ENCODE measurements around the gene STAG1.
"Not testable (repeated sequence)": the region's sequence is repeated elsewhere in the genome, so short reads cannot be mapped to it uniquely, and the experiment has no call there.

Gene STAG1

GRCh38 chr3:136343446-136343845, 408.7 kb downstream of the STAG1 start:
- in situ Hi-C loops (cut with MboI; ENCODE audit: low sequenced_read_pairs) = no loop called here

- in situ Hi-C loops (cut with MboI; ENCODE audit: low sequenced_read_pairs) = no loop called here
Observed at GRCh38 chr3:136336329-136337100, 415.7 kb downstream of the STAG1 start.

- in situ Hi-C loops (cut with MboI; ENCODE audit: low sequenced_read_pairs) = not testable (repeated sequence)
Observed at GRCh38 chr3:136334726-136335125, 417.5 kb downstream of the STAG1 start.

- in situ Hi-C loops (cut with MboI; ENCODE audit: low sequenced_read_pairs) = no loop called here
Observed at GRCh38 chr3:136334209-136334608, 418.0 kb downstream of the STAG1 start.

- in situ Hi-C loops (cut with MboI; ENCODE audit: low sequenced_read_pairs) = no loop called here
Observed at GRCh38 chr3:136332776-136333175, 419.4 kb downstream of the STAG1 start.

GRCh38 chr3:136332302-136332701, 419.9 kb downstream of the STAG1 start:
- in situ Hi-C loops (cut with MboI; ENCODE audit: low sequenced_read_pairs) = no loop called here

GRCh38 chr3:136330900-136331299, 421.3 kb downstream of the STAG1 start:
- in situ Hi-C loops (cut with MboI; ENCODE audit: low sequenced_read_pairs) = no loop called here

GRCh38 chr3:136329593-136329992, 422.6 kb downstream of the STAG1 start:
- in situ Hi-C loops (cut with MboI; ENCODE audit: low sequenced_read_pairs) = no loop called here

GRCh38 chr3:136327671-136328070, 424.5 kb downstream of the STAG1 start:
- in situ Hi-C loops (cut with MboI; ENCODE audit: low sequenced_read_pairs) = no loop called here

- in situ Hi-C loops (cut with MboI; ENCODE audit: low sequenced_read_pairs) = no loop called here
Observed at GRCh38 chr3:136326316-136326715, 425.9 kb downstream of the STAG1 start.

GRCh38 chr3:136311968-136312367, 440.2 kb downstream of the STAG1 start:
- in situ Hi-C loops (cut with MboI; ENCODE audit: low sequenced_read_pairs) = no loop called here

- in situ Hi-C loops (cut with MboI; ENCODE audit: low sequenced_read_pairs) = no loop called here
Observed at GRCh38 chr3:136311261-136311660, 440.9 kb downstream of the STAG1 start.

GRCh38 chr3:136305879-136306278, 446.3 kb downstream of the STAG1 start:
- in situ Hi-C loops (cut with MboI; ENCODE audit: low sequenced_read_pairs) = no loop called here

GRCh38 chr3:136300444-136300843, 451.7 kb downstream of the STAG1 start:
- in situ Hi-C loops (cut with MboI; ENCODE audit: low sequenced_read_pairs) = no loop called here

- in situ Hi-C loops (cut with MboI; ENCODE audit: low sequenced_read_pairs) = no loop called here
Observed at GRCh38 chr3:136297826-136298225, 454.4 kb downstream of the STAG1 start.

GRCh38 chr3:136296960-136297359, 455.2 kb downstream of the STAG1 start:
- in situ Hi-C loops (cut with MboI; ENCODE audit: low sequenced_read_pairs) = no loop called here

- in situ Hi-C loops (cut with MboI; ENCODE audit: low sequenced_read_pairs) = no loop called here
Observed at GRCh38 chr3:136294176-136294575, 458.0 kb downstream of the STAG1 start.

- in situ Hi-C loops (cut with MboI; ENCODE audit: low sequenced_read_pairs) = no loop called here
Observed at GRCh38 chr3:136293279-136293678, 458.9 kb downstream of the STAG1 start.

GRCh38 chr3:136292500-136292899, 459.7 kb downstream of the STAG1 start:
- in situ Hi-C loops (cut with MboI; ENCODE audit: low sequenced_read_pairs) = no loop called here

GRCh38 chr3:136291302-136291701, 460.9 kb downstream of the STAG1 start:
- in situ Hi-C loops (cut with MboI; ENCODE audit: low sequenced_read_pairs) = no loop called here
